GM18517 (cell line): ENCODE results near the gene LYPD1.

Experiments used
- ATAC-seq: cut with Tn5 transposase; IDR thresholded peaks from one replicate; pipeline ENCODE4 v1.9.1; 2021; ENCODE audit warnings: mild to moderate bottlenecking, moderate library complexity; ENCODE audit not compliant: unreplicated experiment

The LYPD1 gene

DNA sequence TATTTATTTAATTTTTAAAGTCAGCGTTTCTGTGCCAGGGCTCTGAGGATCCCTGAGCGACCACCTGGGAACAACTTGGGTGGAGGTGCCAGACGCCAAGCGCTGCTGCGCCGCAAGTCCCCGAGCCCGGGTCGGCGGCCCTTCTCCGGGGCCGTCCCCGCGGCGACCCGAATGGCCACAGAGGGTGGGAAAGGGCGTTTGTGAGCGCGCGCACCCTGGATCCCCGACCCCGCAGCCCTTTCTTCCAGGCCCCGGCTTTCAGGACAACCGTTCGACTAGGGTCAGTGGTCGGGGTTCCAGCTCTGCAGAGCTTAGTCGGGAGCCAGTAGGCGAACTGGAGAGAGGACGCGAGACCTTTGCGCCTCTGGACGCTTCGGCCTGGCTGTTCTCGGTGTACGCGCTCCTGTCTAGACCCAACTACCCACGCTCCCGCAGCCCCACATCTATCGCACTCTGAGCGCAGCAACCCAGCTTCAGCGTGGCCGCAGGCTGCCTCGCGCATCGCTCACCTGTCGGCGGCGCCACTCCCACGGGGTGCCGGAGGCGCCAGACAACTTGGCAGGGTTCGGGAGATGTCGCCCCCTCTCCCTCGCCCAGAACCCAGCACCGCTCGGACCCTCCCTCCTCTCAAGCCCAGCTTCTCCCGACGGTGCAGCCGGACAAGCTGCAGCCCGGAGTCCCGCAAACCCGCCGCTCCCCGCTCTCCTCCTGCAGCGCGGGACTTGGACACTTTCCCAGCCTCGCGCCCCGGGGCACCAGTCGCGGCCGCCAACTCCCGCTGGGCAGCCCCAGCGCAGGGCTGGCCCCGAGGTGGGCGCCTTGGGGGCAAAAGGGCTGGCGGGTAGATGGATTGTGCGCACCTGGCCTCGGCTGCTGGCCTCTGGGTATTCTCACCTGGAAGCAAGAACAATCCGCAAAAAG is 758 bp downstream of the LYPD1 start:
- ATAC-seq: no peak

DNA sequence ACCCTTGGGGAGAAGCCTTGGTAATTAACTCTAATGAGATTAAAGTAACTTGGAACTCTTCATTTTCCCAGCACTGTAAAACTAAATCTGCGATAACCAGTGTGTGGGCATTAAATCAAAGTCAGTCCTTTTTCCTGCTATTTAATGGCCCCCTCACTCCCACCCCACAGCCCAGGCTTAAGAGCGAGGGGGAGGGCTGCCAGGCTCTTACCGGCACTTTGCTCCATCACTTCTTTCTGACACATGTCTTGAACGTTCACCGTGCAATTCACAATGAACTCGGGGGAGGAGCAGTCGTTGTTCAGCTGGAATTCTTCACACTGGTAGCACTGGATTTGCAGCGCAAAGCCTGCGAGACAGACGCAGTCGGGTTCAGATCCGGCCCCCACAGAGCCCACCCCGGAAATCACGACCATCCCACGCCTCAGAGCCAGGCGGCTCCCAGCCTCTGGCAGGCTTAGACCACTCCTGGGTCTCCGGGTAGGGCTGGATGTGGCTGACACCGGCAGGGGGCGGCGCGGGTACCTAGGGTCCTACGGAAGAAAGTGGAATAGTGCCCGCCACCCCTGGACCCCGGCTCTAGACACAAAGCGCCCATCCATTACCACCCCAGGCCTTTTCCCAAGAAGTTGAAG is 1.7 kb downstream of the LYPD1 start:
- ATAC-seq: no peak

DNA sequence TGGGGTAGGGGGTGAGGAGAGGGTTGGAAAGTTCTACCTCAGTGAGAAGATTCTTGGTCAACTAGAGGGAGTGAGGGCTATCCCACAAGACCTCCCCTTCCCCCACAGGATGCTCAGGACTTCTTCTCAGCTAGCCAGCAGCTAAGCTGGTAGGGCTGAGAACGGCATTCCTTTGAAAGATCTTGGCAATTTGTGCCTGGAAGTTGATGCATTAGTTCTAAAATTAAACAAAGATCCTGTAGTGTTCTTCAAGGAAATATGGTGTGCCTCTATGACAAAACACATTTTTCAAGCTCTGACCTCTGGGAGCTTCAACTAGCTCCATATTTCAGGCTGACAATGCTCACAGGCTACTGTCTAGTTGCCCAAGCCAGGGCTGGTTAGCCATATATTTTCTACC is 2.3 kb downstream of the LYPD1 start:
- ATAC-seq: no peak

DNA sequence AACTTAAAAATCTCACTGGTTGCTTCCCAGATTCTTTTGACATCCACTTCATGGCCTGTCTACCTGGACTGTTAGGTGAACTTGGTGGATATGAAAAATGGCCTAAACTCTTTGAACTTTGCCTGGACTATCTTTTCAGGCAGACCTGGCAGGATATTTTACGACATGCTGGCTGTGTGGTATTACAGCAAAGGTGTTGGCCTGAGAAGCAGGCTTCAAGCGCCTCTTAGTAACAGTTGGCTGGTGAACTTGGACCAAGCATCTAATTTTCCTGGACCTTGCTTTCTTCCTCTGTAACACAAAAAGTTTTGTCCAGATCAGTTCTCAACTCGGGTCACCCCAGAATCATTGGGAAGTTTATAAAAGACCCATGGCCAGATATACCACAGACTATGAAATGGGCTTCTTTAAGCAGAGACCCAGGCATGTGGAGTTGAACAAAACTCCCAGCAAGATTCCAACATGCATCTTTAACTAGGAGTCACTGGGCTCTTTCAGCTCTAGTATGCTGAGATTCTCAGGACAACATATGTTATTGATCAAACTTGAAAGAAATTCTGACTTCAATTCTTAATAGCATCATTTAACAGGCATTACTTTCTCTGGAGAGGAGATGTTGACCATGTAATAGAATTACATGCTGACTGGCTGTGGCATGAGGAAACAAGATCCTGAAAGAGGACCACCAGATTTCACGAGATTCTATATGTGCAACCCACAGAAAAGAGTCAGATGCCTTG is 4.4 kb downstream of the LYPD1 start:
- no peak for ATAC-seq

DNA sequence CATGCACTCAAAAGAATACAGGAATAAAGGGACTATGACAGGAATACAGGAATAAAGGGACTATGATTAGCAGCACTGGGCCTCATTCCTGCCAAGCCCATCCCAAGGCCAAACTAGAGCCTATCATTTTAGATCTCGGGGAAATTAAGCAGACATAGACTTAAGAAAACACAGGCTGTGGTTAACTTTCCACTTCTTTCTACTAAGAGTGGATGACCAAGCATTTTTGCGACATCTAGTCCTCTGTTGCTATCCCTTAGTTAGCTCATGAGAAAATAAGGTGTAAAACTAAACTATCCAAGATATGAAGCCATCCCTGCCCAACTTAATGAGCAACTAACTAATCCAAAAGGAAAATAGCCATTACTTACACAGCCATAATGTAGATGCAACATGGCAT is 5.9 kb downstream of the LYPD1 start:
- ATAC-seq: no peak

DNA sequence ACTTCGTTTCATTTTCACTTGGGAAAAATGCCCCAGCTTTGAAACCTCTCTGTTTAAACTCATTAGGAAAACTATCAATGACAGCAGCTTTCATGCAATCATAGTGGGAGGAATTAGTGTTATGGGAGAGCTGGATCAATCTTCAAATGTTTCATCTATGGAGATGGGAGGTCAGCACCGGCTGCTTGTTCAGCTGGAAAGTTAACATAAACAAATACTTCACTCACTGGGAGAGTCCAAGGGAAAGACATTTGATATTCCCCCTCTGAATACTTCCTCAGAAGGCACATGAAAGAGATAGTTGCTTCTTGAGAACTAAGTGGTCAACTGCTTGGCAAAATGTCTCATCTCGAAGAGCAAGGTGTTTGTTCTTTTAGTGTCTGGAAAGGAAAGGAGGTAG is 7.3 kb downstream of the LYPD1 start:
- no peak for ATAC-seq

DNA sequence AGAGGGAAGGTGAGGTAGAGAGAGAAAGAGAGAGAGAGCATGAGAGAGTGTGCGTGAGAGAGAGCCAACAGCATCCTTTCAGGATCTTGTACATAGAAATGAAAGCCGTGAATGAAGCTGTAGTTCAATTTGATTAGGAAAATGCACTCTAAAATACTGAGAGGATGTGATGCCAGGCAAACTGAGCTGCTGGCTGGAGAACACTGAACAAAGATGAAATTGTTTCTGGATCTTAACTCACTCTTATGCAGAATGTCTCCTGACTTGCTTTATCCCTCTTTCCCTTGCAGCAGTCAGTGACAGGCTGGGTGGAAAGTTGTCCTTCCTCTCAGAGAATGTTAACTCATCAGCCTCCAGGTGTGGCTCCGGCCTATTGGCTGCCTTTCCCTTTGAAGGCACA is 10.7 kb downstream of the LYPD1 start:
- ATAC-seq: no peak

DNA sequence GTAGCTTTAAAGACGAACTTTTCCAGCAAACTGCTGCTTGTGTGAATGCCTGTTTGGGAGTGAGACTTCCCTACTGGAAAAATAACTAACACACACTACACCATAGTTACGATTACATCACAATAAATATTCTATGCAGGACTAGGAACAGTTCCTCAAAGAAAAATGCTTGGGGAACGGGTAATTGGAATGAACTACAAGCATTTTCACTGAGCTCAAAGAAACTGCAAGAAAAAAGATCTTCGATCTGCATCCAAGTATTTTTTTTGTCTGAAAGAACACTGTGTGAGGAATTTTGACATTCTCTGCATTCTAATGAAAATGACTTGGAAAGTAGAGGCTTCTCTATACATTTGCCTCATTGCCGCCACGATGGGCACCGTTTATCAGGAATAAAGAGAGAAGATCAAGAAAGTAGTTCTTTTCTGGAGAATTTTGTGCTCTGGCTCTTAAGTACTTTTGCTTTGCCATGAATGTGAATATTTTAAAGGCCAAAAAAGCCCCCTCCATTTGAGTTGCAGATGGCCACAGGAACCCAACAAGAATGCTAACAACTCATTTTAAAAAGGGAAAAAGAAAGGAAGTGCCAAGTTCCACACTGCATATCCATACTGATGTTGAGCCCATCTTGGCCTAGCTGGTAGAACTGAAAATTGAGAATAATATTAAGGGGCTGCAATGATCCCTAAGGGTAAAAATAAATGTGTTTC is 13.6 kb downstream of the LYPD1 start:
- ATAC-seq: no peak

DNA sequence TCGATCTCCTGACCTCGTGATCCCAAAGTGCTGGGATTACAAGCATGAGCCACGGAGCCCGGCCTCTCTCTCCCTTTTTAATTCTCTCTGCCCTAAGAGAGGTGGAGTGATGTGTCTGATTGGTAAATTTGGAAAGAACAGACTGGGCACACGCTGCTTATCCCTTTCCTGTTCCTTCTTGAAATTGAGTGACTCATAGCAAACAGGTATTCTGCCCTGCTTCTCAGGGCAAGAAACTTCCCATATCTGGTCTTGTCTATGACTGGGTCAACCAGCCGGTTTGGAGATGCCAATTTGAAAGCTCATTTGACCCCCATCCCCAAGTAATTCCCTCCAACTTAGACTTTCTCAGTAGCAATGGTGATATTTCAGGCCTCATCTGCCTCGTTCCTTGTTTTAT is 15.0 kb downstream of the LYPD1 start:
- ATAC-seq: no peak

DNA sequence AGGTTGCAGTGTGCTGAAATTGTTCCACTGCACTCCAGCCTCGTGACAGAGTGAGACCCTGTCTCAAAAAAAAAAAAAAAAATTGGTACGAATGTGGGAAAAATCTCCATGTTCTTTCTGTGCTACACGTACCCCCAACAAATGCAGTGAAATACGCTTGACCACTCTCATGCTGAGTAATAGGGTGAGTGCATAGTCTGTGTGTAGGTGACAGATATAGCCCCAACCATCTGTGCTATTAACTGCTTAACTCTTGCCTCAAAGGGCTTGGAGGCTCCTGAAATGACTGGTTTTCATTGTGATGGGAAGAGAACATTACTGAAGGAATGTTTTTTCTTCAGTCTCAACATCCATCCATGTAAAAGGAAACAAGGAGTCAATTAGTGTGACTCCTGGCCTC is 15.7 kb downstream of the LYPD1 start:
- no peak for ATAC-seq

DNA sequence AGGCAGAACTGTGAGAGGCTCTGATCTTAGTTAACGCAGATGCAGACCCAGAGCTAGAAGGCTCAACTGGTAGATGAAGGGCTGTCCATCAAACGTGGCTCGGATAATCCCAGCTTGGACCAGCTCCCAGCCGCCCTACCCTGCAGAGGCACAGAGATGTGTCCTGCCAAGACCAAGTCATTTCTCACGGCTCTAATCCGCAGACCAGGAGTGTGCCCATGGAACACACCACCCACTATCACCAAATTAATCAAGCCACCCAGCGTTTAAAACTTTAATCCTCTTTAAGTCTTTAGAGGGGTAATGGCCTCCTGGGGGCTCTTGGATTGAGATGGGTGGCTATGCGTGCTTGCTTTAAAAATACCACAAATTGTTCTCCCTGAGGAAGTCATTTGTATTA is 17.5 kb downstream of the LYPD1 start:
- no peak for ATAC-seq

DNA sequence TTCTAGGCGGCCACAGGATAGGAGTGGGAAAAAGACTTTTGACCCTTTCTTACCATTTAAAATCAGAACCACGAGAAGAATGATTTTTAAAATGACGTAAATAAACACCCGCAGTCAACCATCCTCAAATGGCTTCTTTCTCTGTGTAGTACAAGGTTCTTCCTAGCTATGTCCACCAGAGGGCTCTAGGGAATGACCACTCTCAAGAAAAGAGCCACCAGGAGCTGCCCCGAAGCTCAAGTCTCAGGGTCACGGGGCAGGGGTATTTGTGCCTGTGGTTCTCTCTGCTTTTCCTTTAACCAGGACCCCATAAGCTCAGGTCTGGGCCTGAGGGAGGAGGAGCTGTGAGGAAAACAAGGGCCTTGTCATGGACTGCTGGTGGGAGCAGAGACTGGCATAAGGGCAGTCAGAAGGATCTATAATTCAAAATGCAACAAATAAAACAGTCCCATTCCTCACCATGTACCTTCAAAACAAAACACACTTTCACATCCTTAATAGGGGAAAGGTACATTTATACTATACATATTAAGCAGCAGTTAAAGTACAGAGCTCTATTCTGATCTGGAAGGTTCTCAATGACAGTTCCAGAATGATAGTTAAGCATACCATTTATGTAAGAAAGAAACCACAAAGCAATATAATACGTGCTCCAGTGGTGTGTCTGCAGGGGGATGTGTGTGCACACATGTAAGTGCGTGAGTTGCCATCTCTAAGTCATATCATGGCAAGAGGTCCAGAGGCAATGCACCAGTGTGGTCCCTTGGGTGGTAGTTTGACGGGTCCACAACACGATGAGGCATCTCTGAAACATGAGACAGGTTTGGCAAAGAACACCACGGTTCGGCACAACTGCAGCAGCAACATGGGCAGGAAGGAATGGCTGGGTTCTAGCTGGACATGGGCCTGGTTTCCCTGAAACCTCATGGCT is 18.6 kb downstream of the LYPD1 start:
- no peak for ATAC-seq

DNA sequence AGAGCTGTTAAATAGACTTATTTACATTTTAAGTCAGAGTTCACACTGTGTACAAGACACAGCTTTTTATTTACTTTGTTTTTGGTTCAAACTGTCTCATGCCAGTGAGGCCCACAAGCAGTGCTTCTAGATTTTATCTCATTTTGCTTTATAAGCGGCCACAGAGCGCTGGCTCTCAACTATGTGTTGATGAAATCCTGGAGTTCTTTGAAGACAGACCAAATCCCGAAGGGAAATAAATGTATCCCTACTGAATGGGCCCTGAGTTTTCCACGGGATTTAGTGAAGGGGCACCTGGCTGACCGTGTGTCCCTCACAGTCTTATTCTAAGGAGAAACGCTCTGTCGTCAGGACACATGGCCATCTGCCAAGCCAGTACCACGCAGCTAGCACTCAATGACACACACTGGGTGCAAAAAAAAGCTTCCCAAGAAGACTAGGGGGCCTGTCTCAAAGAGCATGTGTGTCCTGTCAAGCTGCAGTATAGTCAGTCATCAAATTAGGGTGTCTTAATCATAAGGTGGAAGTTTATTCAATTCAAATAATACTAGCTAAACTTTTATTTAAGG is 23.4 kb downstream of the LYPD1 start:
- no peak for ATAC-seq

DNA sequence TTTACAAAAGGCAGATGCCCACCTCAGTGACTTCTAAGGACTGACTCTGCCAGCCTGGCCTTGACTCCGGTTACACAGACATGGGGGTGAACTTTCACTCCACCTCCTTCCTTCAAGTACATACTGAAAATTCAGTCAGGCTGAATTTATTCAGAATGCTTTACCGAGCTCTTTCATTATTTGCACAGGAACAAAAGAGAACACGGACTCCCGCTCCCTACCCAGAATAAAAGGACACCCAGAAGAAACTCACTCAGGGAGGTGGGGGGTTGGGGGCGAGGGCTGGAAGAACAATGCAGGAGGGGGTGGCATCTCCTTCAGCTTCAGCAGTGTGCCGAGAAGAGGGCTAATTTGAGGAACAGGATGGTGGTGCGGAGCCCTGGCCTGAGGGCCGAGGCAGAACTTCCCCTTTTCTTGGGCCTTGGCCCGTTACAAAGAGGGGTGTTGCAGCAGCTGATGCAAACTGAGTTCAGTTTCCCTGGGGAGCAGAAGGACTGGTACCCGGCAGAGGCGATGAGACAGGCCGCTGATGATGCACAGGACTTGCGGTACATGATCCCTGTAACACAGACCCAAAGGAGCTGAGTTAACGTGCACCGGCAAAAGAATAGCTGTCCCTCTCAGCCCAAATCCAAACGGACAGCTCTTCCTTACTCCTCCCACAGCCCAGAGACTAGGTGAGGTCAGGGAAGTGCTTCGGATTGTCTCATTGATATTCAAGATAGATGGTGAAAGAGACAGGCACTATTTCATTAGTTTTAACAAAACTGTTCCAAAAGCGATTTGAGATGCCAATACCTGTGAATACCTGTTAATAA is 24.1 kb downstream of the LYPD1 start:
- no peak for ATAC-seq

DNA sequence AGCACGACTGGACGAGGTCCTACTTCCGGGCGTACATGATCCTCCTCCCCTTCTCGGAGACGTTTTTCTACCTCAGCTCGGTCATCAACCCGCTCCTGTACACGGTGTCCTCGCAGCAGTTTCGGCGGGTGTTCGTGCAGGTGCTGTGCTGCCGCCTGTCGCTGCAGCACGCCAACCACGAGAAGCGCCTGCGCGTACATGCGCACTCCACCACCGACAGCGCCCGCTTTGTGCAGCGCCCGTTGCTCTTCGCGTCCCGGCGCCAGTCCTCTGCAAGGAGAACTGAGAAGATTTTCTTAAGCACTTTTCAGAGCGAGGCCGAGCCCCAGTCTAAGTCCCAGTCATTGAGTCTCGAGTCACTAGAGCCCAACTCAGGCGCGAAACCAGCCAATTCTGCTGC is 24.8 kb downstream of the LYPD1 start:
- ATAC-seq: no peak

DNA sequence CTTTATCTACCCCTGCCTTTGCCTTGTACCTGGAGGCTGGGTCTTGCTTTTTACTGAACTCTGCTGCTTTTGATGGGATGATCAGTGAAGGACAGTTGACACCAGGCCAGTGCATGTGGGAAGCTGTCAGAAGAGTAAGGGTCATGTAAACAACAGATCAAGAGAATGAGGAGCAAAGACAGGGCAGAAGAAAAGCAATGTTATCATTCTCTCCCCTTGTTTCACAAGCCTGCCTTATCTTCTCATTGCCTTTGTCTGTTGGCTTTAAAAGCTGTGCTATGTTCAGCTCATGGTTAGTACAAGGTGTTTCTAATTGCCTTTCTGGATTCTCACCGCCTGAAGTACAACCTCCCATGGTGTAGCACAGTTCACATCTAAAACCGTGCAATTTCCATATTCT is 27.6 kb downstream of the LYPD1 start:
- no peak for ATAC-seq

DNA sequence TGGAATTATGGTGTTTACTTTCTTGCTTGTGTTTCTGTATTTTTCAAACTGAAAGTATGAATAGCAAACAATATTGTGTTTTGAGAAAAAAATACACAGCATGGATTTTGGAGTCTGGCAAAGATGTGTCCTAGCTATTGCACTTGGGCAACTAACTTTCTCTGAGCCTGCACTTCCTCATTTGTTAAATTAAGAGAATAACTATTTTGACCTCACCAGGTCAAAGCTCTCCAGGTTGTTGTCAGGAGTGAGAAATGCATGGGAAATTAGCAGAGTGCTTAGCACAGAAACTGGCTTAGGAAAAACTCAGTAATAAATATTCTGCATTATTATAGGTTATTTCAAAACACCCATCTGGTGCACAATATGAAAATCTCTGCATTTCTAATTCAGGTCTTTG is 28.2 kb downstream of the LYPD1 start:
- no peak for ATAC-seq

DNA sequence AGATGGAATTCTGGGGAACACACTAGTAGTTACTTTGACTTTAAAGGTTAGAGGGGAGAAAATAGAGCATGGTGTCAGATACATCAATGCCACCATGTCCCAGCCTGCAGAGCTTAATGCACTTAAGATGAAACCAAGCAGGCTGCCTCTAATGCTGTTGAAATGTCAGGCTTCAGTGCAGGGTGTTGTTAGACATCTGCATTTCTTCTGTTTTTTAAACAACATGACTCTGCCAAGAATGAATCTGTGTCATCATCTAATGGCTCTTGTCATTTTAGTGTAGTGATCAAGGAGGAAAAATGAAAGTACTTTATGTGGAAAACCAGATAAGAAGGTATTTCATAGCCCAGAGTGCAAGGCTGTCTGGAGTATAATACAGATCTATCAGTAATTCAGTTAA is 29.9 kb downstream of the LYPD1 start:
- ATAC-seq: no peak
